DMS153 treated with DMSO at 0.1 percent for 48 hours (cell line): ENCODE measurements around the gene UMODL1.
"Not testable (repeated sequence)": the region's sequence is repeated elsewhere in the genome, so short reads cannot be mapped to it uniquely, and the experiment has no call there.

ENCODE experiments used
- DNase-seq: peaks from one replicate; lab custom pipeline; 2025; ENCODE audit not compliant: unreplicated experiment; lab: John Stamatoyannopoulos, UW

The UMODL1 gene

GRCh38 chr21:42060166-42060565 lies 11.0 kb upstream of the UMODL1 start:
- DNase-seq: no peak

DNA sequence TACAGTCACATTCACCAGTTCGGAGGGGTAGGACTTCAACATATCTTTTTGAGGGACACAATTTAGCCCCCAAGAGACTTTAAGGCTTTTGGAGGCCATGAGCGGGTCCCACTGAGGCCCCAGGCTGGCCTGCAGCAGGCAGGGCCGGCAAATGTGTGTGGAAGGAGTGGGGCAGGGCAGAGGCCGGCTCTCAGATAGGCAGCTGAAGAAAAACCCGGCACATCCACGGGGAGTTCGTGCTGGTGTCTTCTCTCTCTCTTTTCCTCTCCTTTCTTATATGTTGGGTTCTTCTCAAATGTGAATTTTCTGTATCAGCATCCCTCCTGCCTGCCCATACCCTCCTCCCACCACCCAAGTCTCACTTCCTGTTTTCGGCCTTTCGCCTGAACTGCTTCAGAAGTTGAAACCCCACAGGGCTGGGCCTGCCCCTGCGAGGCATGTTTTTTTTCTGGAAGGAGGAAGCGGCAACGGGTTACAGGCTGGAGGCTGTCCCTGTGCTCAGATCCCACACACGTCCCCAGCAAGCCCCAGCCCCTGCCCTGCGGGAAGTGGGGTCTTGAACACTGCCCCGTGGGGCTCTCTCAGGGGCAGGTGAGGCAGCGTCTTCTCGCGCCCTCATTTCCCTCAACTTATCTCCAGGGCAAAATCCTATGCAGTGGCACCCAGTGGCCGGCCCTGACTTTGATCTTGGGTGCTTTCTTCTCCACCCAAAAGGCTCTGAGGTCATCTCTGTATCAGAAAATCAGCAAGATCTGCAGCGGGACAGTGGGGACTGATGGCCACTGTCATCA lies 9.7 kb upstream of the UMODL1 start:
- DNase-seq: no peak

GRCh38 chr21:42061986-42062235 lies 9.2 kb upstream of the UMODL1 start:
- DNase-seq: no peak

GRCh38 chr21:42062236-42063022 lies 8.7 kb upstream of the UMODL1 start:
- peak; percentile 47 for DNase-seq

DNA sequence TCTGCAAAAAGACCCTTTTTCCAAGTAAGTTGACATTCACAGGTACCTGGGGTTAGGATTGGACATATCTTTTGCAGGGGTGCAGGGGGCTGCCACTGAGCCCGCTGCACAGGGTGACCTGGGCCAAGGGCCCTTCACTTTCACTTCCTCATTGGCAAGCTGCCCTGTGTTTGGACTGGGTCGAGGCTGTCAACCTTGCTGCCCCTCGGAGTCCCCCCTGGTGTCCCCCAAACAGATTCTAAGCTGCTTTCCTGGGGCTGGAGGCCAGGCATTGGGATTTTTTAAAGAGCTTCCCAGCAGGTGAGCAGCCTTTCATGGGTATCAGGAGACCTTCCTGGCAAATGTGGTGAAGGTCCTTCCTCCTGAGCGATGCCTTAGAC lies 7.9 kb upstream of the UMODL1 start:
- peak; percentile 51 for DNase-seq

GRCh38 chr21:42063571-42064521 lies 7.3 kb upstream of the UMODL1 start:
- peak; percentile 5 for DNase-seq

DNA sequence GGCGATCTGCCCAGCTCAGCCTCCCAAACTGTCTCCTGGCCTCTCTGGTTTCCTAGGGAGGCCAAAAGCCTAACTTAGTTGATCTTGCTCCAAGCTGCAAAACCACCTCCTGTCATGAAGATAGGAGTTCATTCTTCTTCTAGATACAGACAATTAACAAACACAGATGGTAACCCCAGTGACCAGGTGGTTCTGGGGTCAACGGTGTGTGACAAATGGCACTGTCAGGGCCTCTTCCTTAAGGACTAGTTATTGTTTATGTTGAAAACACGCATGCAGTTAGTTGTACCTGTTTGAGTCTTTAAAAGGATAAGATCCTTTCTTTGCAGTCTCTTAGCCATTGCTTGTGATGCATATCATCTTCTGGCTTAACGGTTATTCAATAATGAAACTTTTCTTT lies 4.6 kb upstream of the UMODL1 start:
- no peak for DNase-seq

DNA sequence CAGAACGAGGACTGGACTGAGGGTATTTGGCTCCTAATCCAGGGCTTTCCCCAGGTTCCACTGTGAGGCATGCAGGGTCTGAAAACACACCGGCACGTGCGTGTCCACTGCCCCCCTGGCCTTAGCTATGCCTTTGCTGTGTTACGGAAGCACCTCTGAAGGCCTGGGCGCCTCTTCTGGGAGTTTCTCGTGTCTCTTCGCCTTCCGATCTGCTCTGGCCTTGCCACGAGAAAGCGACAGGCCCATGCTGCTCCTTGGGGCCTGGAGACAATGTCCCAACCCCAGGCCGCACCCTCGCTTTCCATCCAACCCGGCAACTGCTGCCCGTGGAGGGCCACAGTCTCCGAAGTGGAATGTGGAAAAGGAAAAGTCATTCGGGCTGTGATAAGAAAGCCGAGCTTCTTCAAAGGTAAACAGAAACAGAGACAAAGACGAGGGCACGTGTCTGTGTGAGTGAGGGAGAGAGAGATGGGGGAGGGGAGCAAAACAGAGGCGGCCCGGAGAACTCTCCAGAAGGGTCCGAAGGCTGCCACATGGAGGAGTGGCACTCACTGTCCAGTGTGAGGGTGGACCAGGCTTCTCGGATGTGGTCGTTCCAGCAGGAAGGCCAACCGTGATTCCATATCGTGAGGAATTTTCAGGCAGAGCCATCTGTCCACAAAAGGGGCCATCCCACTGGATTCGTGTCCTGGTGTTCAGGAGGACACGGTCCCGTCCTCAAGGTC lies 3.4 kb upstream of the UMODL1 start:
- DNase-seq: no peak

DNA sequence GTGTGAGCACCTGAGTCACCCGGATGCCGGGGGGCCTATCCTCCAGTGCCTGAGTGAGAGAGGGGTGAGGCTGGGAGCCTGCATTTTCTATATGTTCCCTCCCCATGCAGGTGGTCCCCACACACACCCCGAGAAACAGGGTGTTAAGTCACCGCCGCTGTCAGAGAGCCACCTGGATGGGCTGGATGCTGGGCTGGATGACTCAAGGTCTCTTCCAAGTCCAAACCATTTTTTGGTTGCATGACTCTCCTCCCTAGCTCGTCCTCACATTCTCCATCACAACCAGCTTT lies 2.9 kb upstream of the UMODL1 start:
- no peak for DNase-seq

GRCh38 chr21:42068592-42068991 lies 2.5 kb upstream of the UMODL1 start:
- DNase-seq: no peak

DNA sequence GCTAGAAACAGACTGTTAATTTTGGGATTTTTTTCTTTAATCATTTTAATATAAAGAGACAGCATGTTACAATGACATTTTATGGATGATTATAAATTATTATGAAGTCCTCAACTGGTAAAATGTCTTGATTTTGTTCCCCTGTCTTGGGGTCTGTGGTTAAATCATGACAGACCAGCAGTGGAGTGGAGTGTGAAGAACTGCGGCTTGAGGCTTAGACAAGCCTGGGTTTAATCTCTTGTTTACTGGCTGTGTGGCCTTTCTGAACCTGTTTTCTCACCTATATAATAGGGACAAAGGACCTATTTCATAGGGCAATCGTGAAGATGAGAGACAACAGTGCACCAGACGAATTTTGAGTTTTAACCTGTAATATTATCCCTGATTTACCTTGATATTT lies 1.8 kb upstream of the UMODL1 start:
- no peak for DNase-seq

GRCh38 chr21:42069843-42070242 lies 1.3 kb upstream of the UMODL1 start:
- DNase-seq: no peak

GRCh38 chr21:42073145-42074099 lies 2.3 kb downstream of the UMODL1 start:
- DNase-seq: peak; percentile 33

DNA sequence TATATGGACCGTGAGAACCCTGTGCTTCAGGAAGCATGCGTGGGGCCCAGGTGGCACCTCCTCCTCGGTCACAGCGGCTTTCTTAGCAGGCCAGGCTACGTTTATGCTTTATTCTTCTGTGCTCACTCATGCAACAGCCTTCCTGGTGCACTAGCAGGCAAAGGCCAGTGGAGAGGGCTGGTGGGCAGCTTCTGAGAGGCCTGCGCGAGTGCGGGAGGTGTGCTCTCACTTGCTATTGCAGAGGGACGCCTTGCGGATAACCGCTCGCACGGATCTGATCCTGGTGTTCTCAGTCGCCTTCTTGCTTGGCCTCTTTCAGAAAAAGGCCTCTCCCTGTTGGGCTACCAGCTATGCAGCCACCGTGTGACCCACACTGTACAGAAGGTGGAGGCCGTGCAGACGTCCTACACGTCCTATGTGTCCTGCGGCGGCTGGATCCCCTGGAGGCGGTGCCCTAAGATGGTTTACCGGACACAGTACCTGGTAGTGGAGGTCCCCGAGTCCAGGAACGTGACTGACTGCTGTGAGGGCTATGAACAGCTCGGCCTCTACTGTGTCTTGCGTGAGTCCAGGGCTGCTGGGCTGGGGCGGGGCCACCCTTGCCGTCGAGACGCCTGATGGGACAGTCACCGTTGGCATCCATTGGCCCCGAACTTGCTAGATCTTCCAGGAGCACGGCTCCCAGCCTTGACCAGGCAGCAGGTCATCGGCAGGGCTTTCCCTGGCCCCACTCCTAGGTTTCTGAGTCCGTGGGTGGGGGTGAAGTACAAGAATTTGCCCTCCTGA lies 4.8 kb downstream of the UMODL1 start:
- DNase-seq: no peak

DNA sequence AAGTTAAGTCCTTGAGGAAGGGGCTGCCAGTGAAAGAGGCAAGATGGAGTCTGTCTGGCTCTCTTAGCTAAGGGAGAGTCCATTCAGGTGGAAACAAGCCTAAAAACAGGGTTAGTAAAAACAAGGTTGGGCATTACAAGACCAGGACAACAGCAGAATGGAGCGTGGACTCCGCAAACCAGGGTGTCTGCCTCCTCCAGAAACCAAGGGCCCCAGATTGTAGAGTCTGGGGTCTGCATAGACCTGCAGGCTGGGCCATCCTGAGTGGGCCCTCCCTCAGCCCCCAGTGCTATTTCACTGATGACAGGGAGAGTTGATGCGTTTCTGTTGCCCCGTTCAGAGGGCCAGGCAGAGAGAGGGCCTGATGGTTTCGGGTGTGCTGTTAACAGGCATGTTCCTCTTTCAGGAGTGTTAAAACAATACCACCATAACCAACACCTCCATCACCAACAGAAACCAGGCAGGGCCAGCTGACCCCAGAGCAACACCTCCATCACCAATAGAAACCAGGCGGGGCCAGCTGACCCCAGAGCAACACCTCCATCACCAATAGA lies 6.6 kb downstream of the UMODL1 start:
- DNase-seq: not testable (repeated sequence)

DNA sequence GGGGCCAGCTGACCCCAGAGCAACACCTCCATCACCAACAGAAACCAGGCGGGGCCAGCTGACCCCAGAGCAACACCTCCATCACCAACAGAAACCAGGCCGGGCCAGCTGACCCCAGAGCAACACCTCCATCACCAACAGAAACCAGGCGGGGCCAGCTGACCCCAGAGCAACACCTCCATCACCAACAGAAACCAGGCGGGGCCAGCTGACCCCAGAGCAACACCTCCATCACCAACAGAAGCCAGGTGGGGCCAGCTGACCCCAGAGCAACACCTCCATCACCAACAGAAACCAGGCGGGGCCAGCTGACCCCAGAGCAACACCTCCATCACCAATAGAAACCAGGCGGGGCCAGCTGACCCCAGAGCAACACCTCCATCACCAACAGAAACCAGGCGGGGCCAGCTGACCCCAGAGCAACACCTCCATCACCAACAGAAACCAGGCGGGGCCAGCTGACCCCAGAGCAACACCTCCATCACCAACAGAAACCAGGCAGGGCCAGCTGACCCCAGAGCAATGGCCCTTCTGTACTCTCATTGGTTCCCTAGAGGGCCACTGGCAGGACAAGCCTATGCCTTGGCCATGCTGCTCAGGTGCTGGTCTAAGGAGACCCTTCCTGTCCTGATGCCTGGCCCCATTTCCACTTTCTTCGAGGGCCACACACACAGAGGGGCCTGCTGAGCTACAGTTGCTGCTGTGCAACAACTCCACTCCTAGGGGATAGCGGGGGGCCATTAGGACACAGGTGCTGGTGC lies 7.3 kb downstream of the UMODL1 start:
- DNase-seq: not testable (repeated sequence)

DNA sequence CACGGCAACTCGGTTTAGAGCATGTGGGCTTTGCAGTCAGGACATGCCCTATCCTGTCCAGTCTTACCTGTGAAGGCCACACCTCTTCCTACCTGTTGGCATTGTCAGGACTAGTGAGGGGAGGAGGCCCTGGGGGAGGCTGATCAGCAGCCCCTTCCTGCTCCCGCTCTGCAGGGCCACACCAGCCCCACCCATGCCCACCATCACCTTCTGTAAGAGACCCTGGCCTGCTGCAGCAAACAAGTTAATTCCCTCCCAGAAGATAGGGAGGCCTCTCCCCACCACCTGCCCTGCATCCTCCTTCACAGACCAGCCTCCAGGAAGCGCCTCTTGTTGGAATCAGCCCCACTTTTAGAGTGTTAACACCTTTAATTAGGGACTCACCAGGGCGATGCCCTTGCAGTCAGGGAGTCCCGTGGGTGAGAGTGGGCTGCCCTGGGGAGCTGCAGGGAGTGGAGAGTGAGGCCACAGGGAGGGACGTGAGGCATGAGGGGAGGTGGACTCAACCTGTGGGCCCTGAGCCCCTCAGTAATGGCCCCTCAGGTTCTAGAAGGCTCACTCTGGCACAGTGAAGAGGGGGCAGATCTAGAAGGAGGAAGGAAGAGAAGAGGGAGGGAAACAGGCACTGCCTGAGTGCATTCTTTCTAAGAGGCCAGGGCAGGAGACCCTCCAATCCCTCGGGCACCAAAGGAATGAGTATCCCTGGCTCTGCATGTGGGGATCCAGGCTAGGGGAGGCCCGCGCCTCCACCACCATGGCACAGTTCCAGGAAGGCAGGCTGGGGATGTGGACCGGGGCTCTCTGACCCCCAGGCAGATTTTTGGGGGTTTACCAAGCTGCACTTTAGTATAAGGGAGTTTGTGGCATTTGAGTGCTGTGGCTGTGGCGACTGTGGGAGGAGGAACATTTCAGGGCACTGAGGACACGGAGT lies 8.2 kb downstream of the UMODL1 start:
- DNase-seq: no peak
